Stimulated activated naive CD4-positive, alpha-beta T cell treated with Interleukin-2 at 50 U/mL for 16 hours (primary cell): ENCODE measurements around the gene OGFR.

ENCODE experiments used
- DNase-seq: peaks from one replicate; lab custom pipeline; 2025; lab: John Stamatoyannopoulos, UW

Gene OGFR

GRCh38 chr20:62860924-62861691 is 56.5 kb downstream of the OGFR start:
- DNase-seq = peak; percentile 37

- peak; percentile 84 for DNase-seq
These were observed 57.2 kb downstream of the OGFR start, which contains the start of gene TCFL5 for GRCh38 chr20:62861726-62862336. Gene TCFL5 (minus strand): TSS chr20:62861822. CDS start chr20:62861670, 152 bp downstream.
